OCI-LY1 (cell line): ENCODE data around the gene COL26A1.

ENCODE experiments used
- H2AFZ ChIP-seq: fragments of 200-600 bp; sonication (generic), shearing (Covaris generic); 2 replicates; pipeline ENCODE4 v1.6.0; 2014; ENCODE audit warnings: antibody characterized with exemption, mild to moderate bottlenecking, low read length
- H3F3A ChIP-seq: fragments of 200-600 bp; sonication (generic), shearing (Covaris generic); 2 replicates; pipeline ENCODE4 v1.6.0; 2014; ENCODE audit warnings: mild to moderate bottlenecking, antibody characterized with exemption, low read length, moderate library complexity; ENCODE audit not compliant: insufficient read depth
- H3K27ac ChIP-seq: fragments of 200-600 bp; sonication (generic); 2 replicates; pipeline ENCODE4 v1.5.1; 2014; ENCODE audit warnings: low read length, mixed run types, mild to moderate bottlenecking, low read depth; ENCODE audit not compliant: poor library complexity, severe bottlenecking
- H3K27me3 ChIP-seq: fragments of 200-600 bp; sonication (generic); 2 replicates; pipeline ENCODE4 v1.6.0; 2014; ENCODE audit warnings: antibody characterized with exemption, mild to moderate bottlenecking, low read length, moderate library complexity; ENCODE audit not compliant: insufficient read depth
- H3K36me3 ChIP-seq: fragments of 200-600 bp; sonication (generic); 2 replicates; pipeline ENCODE4 v1.6.1; 2014; ENCODE audit warnings: mild to moderate bottlenecking, antibody characterized with exemption, low read length, moderate library complexity, mixed read lengths; ENCODE audit not compliant: insufficient read depth
- H3K4me1 ChIP-seq: fragments of 200-600 bp; sonication (generic); 2 replicates; pipeline ENCODE4 v1.5.1; 2014; ENCODE audit warnings: mild to moderate bottlenecking, low read length, moderate library complexity; ENCODE audit not compliant: insufficient read depth, severe bottlenecking
- H3K4me2 ChIP-seq: fragments of 200-600 bp; sonication (generic), shearing (Covaris generic); 2 replicates; pipeline ENCODE4 v1.6.1; 2014; ENCODE audit warnings: low read length
- H3K4me3 ChIP-seq: fragments of 200-600 bp; sonication (generic); 2 replicates; pipeline ENCODE4 v1.5.1; 2014; ENCODE audit warnings: low read length, low read depth, mild to moderate bottlenecking, mixed read lengths; ENCODE audit not compliant: poor library complexity, severe bottlenecking
- H3K79me2 ChIP-seq: fragments of 200-600 bp; shearing (Covaris generic); 2 replicates; pipeline ENCODE4 v1.6.1; 2016; ENCODE audit warnings: mixed run types, low read length, mixed read lengths; ENCODE audit not compliant: insufficient read depth
- H3K9ac ChIP-seq: fragments of 200-600 bp; sonication (generic), shearing (Covaris generic); 2 replicates; pipeline ENCODE4 v1.6.1; 2014; ENCODE audit warnings: mild to moderate bottlenecking, low read length, mixed read lengths
- H3K9me2 ChIP-seq: fragments of 200-600 bp; sonication (generic), shearing (Covaris generic); 2 replicates; pipeline ENCODE4 v1.6.1; 2014; ENCODE audit warnings: low read depth, mild to moderate bottlenecking, low read length, mixed read lengths
- H3K9me3 ChIP-seq: fragments of 200-600 bp; shearing (Covaris generic); 2 replicates; pipeline ENCODE4 v1.6.1; 2014; ENCODE audit warnings: low read length, mixed read lengths
- H4K20me1 ChIP-seq: fragments of 200-600 bp; sonication (generic), shearing (Covaris generic); 2 replicates; pipeline ENCODE4 v1.6.0; 2016; ENCODE audit warnings: mild to moderate bottlenecking, low read length; ENCODE audit not compliant: insufficient read depth
- EZH2 ChIP-seq: fragments of 200-600 bp; sonication (generic), shearing (Covaris generic); IDR thresholded peaks from 2 replicates; pipeline ENCODE4 v1.8.0; 2017; ENCODE audit warnings: borderline replicate concordance, mixed run types, mild to moderate bottlenecking, antibody characterized with exemption, low read length, moderate library complexity, mixed read lengths
- TF ChIP-seq, protein P1 (sequence below): fragments of 200-600 bp; sonication (generic), shearing (Covaris generic); IDR thresholded peaks from 2 replicates; pipeline ENCODE4 v1.5.1; 2017; ENCODE audit warnings: mild to moderate bottlenecking, antibody characterized with exemption, low read length, moderate library complexity, mixed read lengths

COL26A1 gene

GRCh38 chr7:101382937-101383336 lies 20.3 kb downstream of the COL26A1 start:
- Histone ChIP-seq H3K4me3 (no peak overlapping the region), H3K9ac (no peak overlapping the region), H3K9me2 (no peaks in the 10 kb centered on the region), H3K36me3 (no peaks in the 10 kb centered on the region), H3K4me1 (no peaks in the 10 kb centered on the region), H3K4me2 (no peak overlapping the region), H3K9me3 (no peaks in the 10 kb centered on the region), H3F3A (no peaks in the 10 kb centered on the region), H3K79me2 (no peaks in the 10 kb centered on the region), H3K27ac (no peak overlapping the region), H4K20me1 (no peaks in the 10 kb centered on the region), H2AFZ (no peak overlapping the region), H3K27me3 (no peaks in the 10 kb centered on the region; the same call in 1 of the 2 replicates)
- TF ChIP-seq EZH2 = no peak
- TF ChIP-seq, protein P1, sequence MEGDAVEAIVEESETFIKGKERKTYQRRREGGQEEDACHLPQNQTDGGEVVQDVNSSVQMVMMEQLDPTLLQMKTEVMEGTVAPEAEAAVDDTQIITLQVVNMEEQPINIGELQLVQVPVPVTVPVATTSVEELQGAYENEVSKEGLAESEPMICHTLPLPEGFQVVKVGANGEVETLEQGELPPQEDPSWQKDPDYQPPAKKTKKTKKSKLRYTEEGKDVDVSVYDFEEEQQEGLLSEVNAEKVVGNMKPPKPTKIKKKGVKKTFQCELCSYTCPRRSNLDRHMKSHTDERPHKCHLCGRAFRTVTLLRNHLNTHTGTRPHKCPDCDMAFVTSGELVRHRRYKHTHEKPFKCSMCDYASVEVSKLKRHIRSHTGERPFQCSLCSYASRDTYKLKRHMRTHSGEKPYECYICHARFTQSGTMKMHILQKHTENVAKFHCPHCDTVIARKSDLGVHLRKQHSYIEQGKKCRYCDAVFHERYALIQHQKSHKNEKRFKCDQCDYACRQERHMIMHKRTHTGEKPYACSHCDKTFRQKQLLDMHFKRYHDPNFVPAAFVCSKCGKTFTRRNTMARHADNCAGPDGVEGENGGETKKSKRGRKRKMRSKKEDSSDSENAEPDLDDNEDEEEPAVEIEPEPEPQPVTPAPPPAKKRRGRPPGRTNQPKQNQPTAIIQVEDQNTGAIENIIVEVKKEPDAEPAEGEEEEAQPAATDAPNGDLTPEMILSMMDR = no peak

DNA sequence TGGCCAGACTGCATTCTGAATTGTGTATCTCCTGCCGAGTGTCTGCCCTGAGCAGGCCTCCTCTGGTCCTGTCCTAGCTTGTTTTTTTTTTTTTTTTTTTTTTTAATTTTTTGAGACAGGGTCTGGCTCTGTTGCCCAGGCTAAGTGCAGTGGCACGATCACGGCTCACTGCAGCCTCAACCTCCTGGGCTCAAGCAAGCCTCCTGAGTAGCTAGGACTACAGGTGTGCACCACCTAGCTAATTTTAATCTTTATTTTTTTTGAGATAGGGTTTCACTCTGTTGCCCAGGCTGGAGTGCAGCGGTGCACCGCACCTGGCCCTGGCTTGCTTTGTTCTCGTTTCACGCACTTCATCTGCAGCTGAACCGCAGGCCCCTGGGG lies 23.5 kb downstream of the COL26A1 start:
- H3K4me1 ChIP-seq = peaks cover 7% of the 10 kb centered on the region
- no peaks in the 10 kb centered on the region for H3K79me2 ChIP-seq
- no peak overlapping the region for H3K4me2 ChIP-seq
- H3F3A ChIP-seq = no peaks in the 10 kb centered on the region
- no peak for TF ChIP-seq EZH2
- TF ChIP-seq, protein P1 = no peak
- no peak overlapping the region for H3K27ac ChIP-seq
- H3K9me3 ChIP-seq = no peaks in the 10 kb centered on the region
- H2AFZ ChIP-seq = no peak overlapping the region
- no peaks in the 10 kb centered on the region; the same call in 1 of the 2 replicates for H3K27me3 ChIP-seq
- no peak overlapping the region for H3K4me3 ChIP-seq
- no peaks in the 10 kb centered on the region for H3K9me2 ChIP-seq
- H3K9ac ChIP-seq = no peak overlapping the region
- no peaks in the 10 kb centered on the region for H3K36me3 ChIP-seq
- no peaks in the 10 kb centered on the region for H4K20me1 ChIP-seq

DNA sequence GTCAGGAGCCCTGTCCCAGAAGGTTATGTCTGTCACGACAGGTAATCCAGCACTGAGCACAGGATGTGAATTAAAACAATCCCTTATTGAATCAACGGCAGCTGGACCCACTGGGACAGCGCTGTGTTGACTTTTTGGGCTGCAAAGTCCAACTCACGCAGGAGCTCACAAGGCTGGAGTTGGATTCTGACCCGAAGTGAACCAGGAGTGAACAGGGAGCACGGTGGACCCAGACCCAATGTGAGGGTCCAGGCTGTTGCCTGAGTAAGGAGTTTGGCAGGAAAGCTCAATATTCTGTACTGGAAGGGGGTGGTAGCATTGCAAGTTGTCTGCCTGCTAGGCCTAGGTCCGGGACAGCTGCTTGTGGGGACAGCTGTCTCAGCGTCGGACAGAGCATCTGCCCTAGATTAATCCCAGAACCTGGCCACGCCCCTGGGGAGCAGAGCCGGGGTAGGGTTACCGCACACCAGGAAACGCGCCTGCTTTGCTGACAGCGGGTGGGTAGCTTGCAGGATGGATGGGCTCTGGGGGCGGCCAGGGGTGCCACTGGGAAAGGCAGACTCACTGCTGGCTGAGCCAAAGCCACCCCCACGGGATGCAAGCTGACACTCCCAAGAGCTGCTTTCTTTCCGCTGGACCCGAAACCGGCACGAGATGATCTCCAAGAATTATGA lies 24.0 kb downstream of the COL26A1 start:
- H2AFZ ChIP-seq = no peak overlapping the region
- no peak overlapping the region for H3K27ac ChIP-seq
- H3K4me2 ChIP-seq = no peak overlapping the region
- no peak for TF ChIP-seq EZH2
- TF ChIP-seq, protein P1 = no peak
- H4K20me1 ChIP-seq = no peaks in the 10 kb centered on the region
- H3K4me1 ChIP-seq = peaks cover 12% of the 10 kb centered on the region
- no peaks in the 10 kb centered on the region for H3F3A ChIP-seq
- no peaks in the 10 kb centered on the region for H3K9me2 ChIP-seq
- no peak overlapping the region for H3K9ac ChIP-seq
- H3K27me3 ChIP-seq = no peaks in the 10 kb centered on the region; the same call in 1 of the 2 replicates
- no peaks in the 10 kb centered on the region for H3K36me3 ChIP-seq
- H3K9me3 ChIP-seq = no peaks in the 10 kb centered on the region
- no peak overlapping the region for H3K4me3 ChIP-seq
- no peaks in the 10 kb centered on the region for H3K79me2 ChIP-seq
